ENCODE results near the gene MIER1.

- TF ChIP-seq, protein P1, sequence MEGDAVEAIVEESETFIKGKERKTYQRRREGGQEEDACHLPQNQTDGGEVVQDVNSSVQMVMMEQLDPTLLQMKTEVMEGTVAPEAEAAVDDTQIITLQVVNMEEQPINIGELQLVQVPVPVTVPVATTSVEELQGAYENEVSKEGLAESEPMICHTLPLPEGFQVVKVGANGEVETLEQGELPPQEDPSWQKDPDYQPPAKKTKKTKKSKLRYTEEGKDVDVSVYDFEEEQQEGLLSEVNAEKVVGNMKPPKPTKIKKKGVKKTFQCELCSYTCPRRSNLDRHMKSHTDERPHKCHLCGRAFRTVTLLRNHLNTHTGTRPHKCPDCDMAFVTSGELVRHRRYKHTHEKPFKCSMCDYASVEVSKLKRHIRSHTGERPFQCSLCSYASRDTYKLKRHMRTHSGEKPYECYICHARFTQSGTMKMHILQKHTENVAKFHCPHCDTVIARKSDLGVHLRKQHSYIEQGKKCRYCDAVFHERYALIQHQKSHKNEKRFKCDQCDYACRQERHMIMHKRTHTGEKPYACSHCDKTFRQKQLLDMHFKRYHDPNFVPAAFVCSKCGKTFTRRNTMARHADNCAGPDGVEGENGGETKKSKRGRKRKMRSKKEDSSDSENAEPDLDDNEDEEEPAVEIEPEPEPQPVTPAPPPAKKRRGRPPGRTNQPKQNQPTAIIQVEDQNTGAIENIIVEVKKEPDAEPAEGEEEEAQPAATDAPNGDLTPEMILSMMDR (IDR thresholded peaks at IDR 0.05; ENCODE audit: low read length): no peak
- TF ChIP-seq EZH2phosphoT487 (IDR thresholded peaks at IDR 0.05; ENCODE audit: low read length): no peak
Observed at GRCh38 chr1:67005068-67005467, 80.3 kb downstream of the MIER1 start.

All from MM.1S (cell line).